HEK293 (cell line): ENCODE data around the gene S100A8.

Source experiments
- CTCF ChIA-PET: fragments of 350-600 bp; formaldehyde crosslinking; extraction: SDS; loops from one replicate; lab custom pipeline; 2021; ENCODE audit warnings: antibody characterized with exemption; lab: Yijun Ruan, JAX
- POLR2A ChIA-PET: fragments of 300-600 bp; formaldehyde crosslinking; extraction: SDS; loops from one replicate; lab custom pipeline; 2020; ENCODE audit warnings: antibody characterized with exemption, inconsistent platforms; lab: Yijun Ruan, JAX
- H3K27ac ChIP-seq: fragments of 200-500 bp; sonication (Bioruptor generic); 2 replicates; pipeline ENCODE4 v1.5.1; 2014; ENCODE audit warnings: low read depth, low read length, control low read depth, inconsistent platforms; ENCODE audit errors: extremely low read depth
- H3K36me3 ChIP-seq, 2 experiments: fragments of 200-500 bp in 1 of 2; sonication (Bioruptor generic) in 1 of 2; 1 replicate in 1 of 2; 2 replicates in 1 of 2; pipeline ENCODE4 v1.5.1; 2014 to 2017; ENCODE audit warnings: inconsistent platforms in 2 of 2, low read length in 2 of 2; ENCODE audit not compliant: control insufficient read depth in 2 of 2, insufficient read depth in 1 of 2
- H3K4me1 ChIP-seq: fragments of 200-500 bp; sonication (Bioruptor generic); 2 replicates; pipeline ENCODE4 v1.5.1; 2014; ENCODE audit warnings: mild to moderate bottlenecking, low read length, inconsistent platforms; ENCODE audit not compliant: control insufficient read depth, insufficient read depth
- H3K4me3 ChIP-seq: 2 replicates; pipeline ENCODE4 v1.5.1; 2011; ENCODE audit warnings: low read depth, mild to moderate bottlenecking, control low read depth, low read length, moderate library complexity
- H3K9me3 ChIP-seq: fragments of 200-500 bp; sonication (Bioruptor generic); 2 replicates; pipeline ENCODE4 v1.5.1; 2014; ENCODE audit warnings: low read depth, low read length, inconsistent platforms; ENCODE audit not compliant: control insufficient read depth, insufficient read depth
- BCL11A ChIP-seq: fragments of 450-650 bp; formaldehyde crosslinking; IDR thresholded peaks from 2 replicates; pipeline ENCODE4 v1.5.1; 2016; ENCODE audit warnings: low read depth, missing biosample characterization, missing genetic modification characterization
- ELK4 ChIP-seq: IDR thresholded peaks from 2 replicates; pipeline ENCODE4 v1.6.1; 2011; ENCODE audit warnings: mild to moderate bottlenecking, low read depth, low read length, borderline replicate concordance
- HOXC10 ChIP-seq: sonication (generic); formaldehyde crosslinking; IDR thresholded peaks from 2 replicates; pipeline ENCODE4 v1.8.1; 2023; ENCODE audit warnings: mild to moderate bottlenecking, missing genetic modification reagents
- KLF7 ChIP-seq: fragments of 450-650 bp; formaldehyde crosslinking; IDR thresholded peaks from 2 replicates; pipeline ENCODE4 v1.5.1; 2016; ENCODE audit warnings: missing biosample characterization, missing genetic modification characterization, borderline replicate concordance
- RBAK ChIP-seq: fragments of 450-650 bp; formaldehyde crosslinking; IDR thresholded peaks from 2 replicates; pipeline ENCODE4 v1.5.1; 2016; ENCODE audit warnings: missing biosample characterization, missing genetic modification characterization
- SALL2 ChIP-seq: fragments of 450-650 bp; formaldehyde crosslinking; IDR thresholded peaks from 2 replicates; pipeline ENCODE4 v1.5.0; 2017; ENCODE audit warnings: missing biosample characterization, mild to moderate bottlenecking, missing genetic modification characterization, borderline replicate concordance
- SP3 ChIP-seq: fragments of 450-650 bp; formaldehyde crosslinking; IDR thresholded peaks from 2 replicates; pipeline ENCODE4 v1.5.1; 2016; ENCODE audit warnings: missing biosample characterization, missing genetic modification characterization
- ZBTB48 ChIP-seq: fragments of 450-650 bp; formaldehyde crosslinking; IDR thresholded peaks from 2 replicates; pipeline ENCODE4 v1.5.1; 2016; ENCODE audit warnings: missing biosample characterization, missing genetic modification characterization
- ZBTB7A ChIP-seq: fragments of 450-650 bp; formaldehyde crosslinking; IDR thresholded peaks from 2 replicates; pipeline ENCODE4 v1.5.1; 2016; ENCODE audit warnings: low read depth, missing biosample characterization, missing genetic modification characterization
- ZIC2 ChIP-seq: fragments of 450-650 bp; formaldehyde crosslinking; IDR thresholded peaks from 2 replicates; pipeline ENCODE4 v1.5.1; 2016; ENCODE audit warnings: missing biosample characterization, missing genetic modification characterization
- ZNF10 ChIP-seq: fragments of 450-650 bp; formaldehyde crosslinking; IDR thresholded peaks from 2 replicates; pipeline ENCODE4 v1.5.1; 2017; ENCODE audit warnings: missing biosample characterization, missing genetic modification characterization
- ZNF132 ChIP-seq: fragments of 450-650 bp; formaldehyde crosslinking; IDR thresholded peaks from 2 replicates; pipeline ENCODE4 v1.5.1; 2017; ENCODE audit warnings: missing biosample characterization, missing genetic modification characterization, borderline replicate concordance
- ZNF133 ChIP-seq: fragments of 450-650 bp; formaldehyde crosslinking; IDR thresholded peaks from 2 replicates; pipeline ENCODE4 v1.5.1; 2016; ENCODE audit warnings: missing biosample characterization, missing genetic modification characterization
- ZNF175 ChIP-seq: fragments of 450-650 bp; formaldehyde crosslinking; IDR thresholded peaks from 2 replicates; pipeline ENCODE4 v1.5.1; 2016; ENCODE audit warnings: missing biosample characterization, missing genetic modification characterization
- ZNF239 ChIP-seq: fragments of 450-650 bp; formaldehyde crosslinking; IDR thresholded peaks from 2 replicates; pipeline ENCODE4 v1.5.1; 2016; ENCODE audit warnings: missing biosample characterization, missing genetic modification characterization
- ZNF24 ChIP-seq: fragments of 450-650 bp; formaldehyde crosslinking; IDR thresholded peaks from 2 replicates; pipeline ENCODE4 v1.5.1; 2016; ENCODE audit warnings: missing biosample characterization, missing genetic modification characterization
- ZNF266 ChIP-seq: fragments of 450-650 bp; formaldehyde crosslinking; IDR thresholded peaks from 2 replicates; pipeline ENCODE4 v1.5.1; 2016; ENCODE audit warnings: missing biosample characterization, missing genetic modification characterization, low read depth
- ZNF311 ChIP-seq: fragments of 450-650 bp; formaldehyde crosslinking; IDR thresholded peaks from 2 replicates; pipeline ENCODE4 v1.5.1; 2017; ENCODE audit warnings: missing biosample characterization, missing genetic modification characterization, borderline replicate concordance
- ZNF391 ChIP-seq: fragments of 450-650 bp; formaldehyde crosslinking; IDR thresholded peaks from 2 replicates; pipeline ENCODE4 v1.5.1; 2016; ENCODE audit warnings: low read depth, missing biosample characterization, missing genetic modification characterization, borderline replicate concordance
- ZNF473 ChIP-seq: fragments of 450-650 bp; formaldehyde crosslinking; IDR thresholded peaks from 2 replicates; pipeline ENCODE4 v1.5.1; 2017; ENCODE audit warnings: missing biosample characterization, missing genetic modification characterization
- ZNF501 ChIP-seq: fragments of 450-650 bp; formaldehyde crosslinking; IDR thresholded peaks from 2 replicates; pipeline ENCODE4 v1.5.1; 2016; ENCODE audit warnings: missing biosample characterization, missing genetic modification characterization
- ZNF560 ChIP-seq: fragments of 450-650 bp; formaldehyde crosslinking; IDR thresholded peaks from 2 replicates; pipeline ENCODE4 v1.5.1; 2017; ENCODE audit warnings: missing biosample characterization, missing genetic modification characterization, borderline replicate concordance
- ZNF596 ChIP-seq: fragments of 450-650 bp; IDR thresholded peaks from 2 replicates; pipeline ENCODE4 v1.5.0; 2018; ENCODE audit warnings: missing biosample characterization, mild to moderate bottlenecking, missing genetic modification characterization, moderate library complexity
- ZNF621 ChIP-seq: fragments of 450-650 bp; formaldehyde crosslinking; IDR thresholded peaks from 2 replicates; pipeline ENCODE4 v1.5.1; 2017; ENCODE audit warnings: missing biosample characterization, missing genetic modification characterization
- ZNF629 ChIP-seq: fragments of 450-650 bp; formaldehyde crosslinking; IDR thresholded peaks from 2 replicates; pipeline ENCODE4 v1.5.1; 2017; ENCODE audit warnings: missing biosample characterization, missing genetic modification characterization
- ZNF747 ChIP-seq: fragments of 450-650 bp; formaldehyde crosslinking; IDR thresholded peaks from 2 replicates; pipeline ENCODE4 v1.5.1; 2016; ENCODE audit warnings: missing biosample characterization, missing genetic modification characterization

Gene S100A8

DNA sequence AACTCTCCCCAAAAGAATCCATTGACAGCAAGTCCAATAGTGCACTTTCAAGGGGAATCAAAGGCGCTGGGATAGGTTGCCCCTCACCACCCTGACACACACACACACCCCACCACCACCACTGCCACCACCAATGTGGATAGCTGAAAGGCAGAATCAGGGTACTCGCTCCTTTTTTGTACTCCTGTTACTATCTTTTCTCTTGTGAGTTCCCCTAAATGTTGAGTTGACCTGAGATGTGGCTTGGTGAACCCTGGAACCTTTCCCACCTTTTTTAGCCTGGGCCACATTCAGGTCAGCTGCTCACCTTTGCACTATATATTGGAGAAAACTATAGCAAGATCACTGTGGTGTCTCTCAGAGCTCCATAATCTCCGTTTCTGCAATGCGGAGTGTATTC lies 3.9 kb downstream of the S100A8 start:
- ChIA-PET POLR2A (no interaction called here), CTCF (interaction anchor here (0.5 to 2.0 kb wide), 5 partner anchors 23 to 476 kb away, joined by 3 to 5 read pairs (median 3); no protein-coding TSS in a partner anchor)
- TF ChIP-seq ZNF473 (no peak), KLF7 (tag by site-specific recombination) (no peak), ZBTB48 (no peak), SALL2 (tag by site-specific recombination) (no peak), RBAK (tag by site-specific recombination) (no peak), ZNF747 (no peak), ZNF629 (tag by site-specific recombination) (no peak), ZNF239 (no peak), HOXC10 (CRISPR knock-in tag) (no peak), ZNF10 (tag by site-specific recombination) (no peak), ZNF24 (no peak), ELK4 (no peak), ZNF133 (tag by site-specific recombination) (no peak), BCL11A (tag by site-specific recombination) (no peak), ZNF621 (tag by site-specific recombination) (no peak), ZNF266 (no peak), SP3 (tag by site-specific recombination) (no peak), ZNF501 (tag by site-specific recombination) (no peak)
- TF ChIP-seq, all 188 proteins: peak for 0
- no peak overlapping the region for H3K27ac ChIP-seq
- H3K9me3 ChIP-seq: no peaks in the 10 kb centered on the region
- H3K4me1 ChIP-seq: no peaks in the 10 kb centered on the region
- no peaks in the 10 kb centered on the region for H3K36me3 ChIP-seq
- H3K4me3 ChIP-seq: no peak overlapping the region

DNA sequence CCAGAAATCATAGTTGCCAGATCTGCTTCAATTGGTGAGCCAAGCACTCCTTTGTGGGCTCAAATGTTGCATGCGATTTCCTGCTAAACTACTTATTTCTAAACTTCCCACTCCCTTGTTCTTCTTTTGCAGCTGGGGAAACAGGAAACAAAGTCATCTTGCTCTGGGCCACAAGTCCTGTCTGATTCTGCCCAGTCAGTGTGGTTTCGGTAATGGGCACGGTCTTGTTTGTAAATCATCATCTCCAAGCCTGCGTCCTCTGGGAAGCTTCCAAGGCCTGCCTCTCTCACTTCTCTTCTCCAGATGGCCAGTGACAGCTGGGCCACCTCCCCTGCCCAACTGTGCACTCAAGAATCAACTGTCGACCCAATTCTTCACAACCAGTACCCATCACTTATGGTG lies 4.4 kb downstream of the S100A8 start:
- H3K9me3 ChIP-seq: peaks cover 1% of the 10 kb centered on the region; the same call in 1 of the 2 replicates
- H3K4me3 ChIP-seq: no peak overlapping the region
- no peak overlapping the region for H3K27ac ChIP-seq
- no peaks in the 10 kb centered on the region for H3K36me3 ChIP-seq
- POLR2A ChIA-PET: no interaction called here
- H3K4me1 ChIP-seq: no peaks in the 10 kb centered on the region
- TF ChIP-seq ZNF391 (tag by site-specific recombination) (no peak), ZIC2 (tag by site-specific recombination) (no peak), ZNF132 (tag by site-specific recombination) (no peak), RBAK (tag by site-specific recombination) (no peak), ZNF560 (no peak), ZNF311 (tag by site-specific recombination) (no peak), ZNF175 (tag by site-specific recombination) (no peak), ZBTB7A (tag by site-specific recombination) (no peak), ZNF596 (tag by site-specific recombination) (no peak), KLF7 (tag by site-specific recombination) (no peak)
- CTCF ChIA-PET: interaction anchor here (0.5 to 2.0 kb wide), 4 partner anchors 22 to 475 kb away, joined by 3 to 5 read pairs (median 3); no protein-coding TSS in a partner anchor
